IPS-18a (cell line): ENCODE results near the gene CUBN.

ENCODE experiments used
- H3K27ac ChIP-seq: one replicate; pipeline ENCODE4 v1.5.1; 2013; ENCODE audit warnings: low read length
- H3K27me3 ChIP-seq: one replicate; pipeline ENCODE4 v1.6.1; 2013; ENCODE audit warnings: mild to moderate bottlenecking, low read length; ENCODE audit not compliant: control insufficient read depth, insufficient read depth
- H3K36me3 ChIP-seq: one replicate; pipeline ENCODE4 v1.6.1; 2013; ENCODE audit warnings: low read depth, low read length; ENCODE audit not compliant: control insufficient read depth
- H3K4me1 ChIP-seq: one replicate; pipeline ENCODE4 v1.6.1; 2013; ENCODE audit warnings: low read depth, low read length; ENCODE audit not compliant: control insufficient read depth
- H3K4me3 ChIP-seq: one replicate; pipeline ENCODE4 v1.5.1; 2013; ENCODE audit warnings: low read length
- H3K9ac ChIP-seq: one replicate; pipeline ENCODE4 v1.6.1; 2013; ENCODE audit warnings: mild to moderate bottlenecking, low read length, moderate library complexity
- H3K9me3 ChIP-seq: one replicate; pipeline ENCODE4 v1.6.1; 2013; ENCODE audit warnings: low read depth, low read length; ENCODE audit not compliant: control insufficient read depth

Gene CUBN

DNA sequence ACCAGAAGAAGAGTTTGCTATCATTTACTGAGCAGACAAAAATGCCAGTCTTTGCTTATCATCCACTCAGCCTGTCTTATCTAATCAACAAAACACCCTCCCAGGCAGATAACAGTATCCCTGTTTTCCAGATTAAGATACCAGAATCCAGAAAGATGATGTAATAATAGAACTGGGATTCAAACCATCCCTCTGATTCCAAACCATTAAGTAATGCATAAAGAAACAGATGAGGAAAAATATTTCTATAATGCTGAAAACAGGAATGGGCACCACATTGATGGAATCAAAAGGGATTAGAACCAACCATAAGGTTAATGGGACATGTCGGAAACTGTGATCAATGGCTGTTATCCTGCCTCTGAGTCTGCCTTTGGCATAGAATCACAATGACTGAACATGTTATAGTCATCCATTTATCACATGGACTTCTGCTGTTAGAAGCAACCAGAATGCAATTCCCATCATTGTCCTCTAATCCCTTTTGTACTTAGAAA, 220.3 kb downstream of the CUBN start:
- Histone ChIP-seq H3K27me3 (no peaks in the 10 kb centered on the region), H3K9ac (no peak overlapping the region), H3K4me1 (no peaks in the 10 kb centered on the region), H3K9me3 (no peaks in the 10 kb centered on the region), H3K4me3 (no peak overlapping the region), H3K27ac (no peak overlapping the region), H3K36me3 (no peaks in the 10 kb centered on the region)

DNA sequence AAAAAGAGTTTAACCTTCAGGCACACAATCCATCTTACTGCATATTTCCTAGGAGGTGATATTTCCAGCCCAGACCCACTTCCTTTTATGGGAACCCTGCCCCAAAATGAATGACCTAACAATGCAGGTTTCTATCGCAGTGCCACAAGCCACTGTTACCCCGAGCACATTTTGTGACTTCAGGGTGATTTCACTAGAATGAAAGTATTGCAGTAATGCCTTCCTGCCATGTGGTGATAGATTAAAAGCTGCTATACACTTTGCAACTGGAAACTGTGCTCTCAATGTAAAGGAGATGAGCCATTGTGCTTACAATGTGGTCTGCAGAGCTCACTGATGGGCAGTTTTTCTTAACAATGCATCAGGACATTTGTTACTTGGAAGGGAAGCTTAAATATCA, 221.9 kb downstream of the CUBN start:
- Histone ChIP-seq H3K9me3 (no peaks in the 10 kb centered on the region), H3K27me3 (no peaks in the 10 kb centered on the region), H3K4me3 (no peak overlapping the region), H3K36me3 (no peaks in the 10 kb centered on the region), H3K4me1 (peaks cover 4% of the 10 kb centered on the region), H3K27ac (no peak overlapping the region), H3K9ac (no peak overlapping the region)

DNA sequence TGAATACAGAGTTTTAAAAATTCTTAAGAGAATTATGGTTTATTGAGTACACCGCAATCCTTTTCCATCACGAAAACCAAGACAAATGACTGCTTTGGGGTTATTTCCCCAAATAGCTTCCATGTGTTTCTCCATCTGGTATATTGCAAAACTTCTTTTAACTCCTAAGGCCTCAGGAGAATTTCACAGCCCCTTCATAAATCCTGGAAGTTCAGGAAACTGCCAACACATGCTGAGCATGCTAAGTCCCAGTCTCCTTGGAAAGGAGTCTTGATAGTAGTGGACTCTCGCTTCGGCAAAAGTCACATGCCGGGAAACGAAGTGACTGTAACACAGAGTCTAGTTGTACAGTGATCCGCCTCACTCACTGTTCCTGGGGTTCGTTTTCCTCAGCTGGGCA, 224.3 kb downstream of the CUBN start:
- Histone ChIP-seq H3K9ac (no peak overlapping the region), H3K9me3 (no peaks in the 10 kb centered on the region), H3K4me3 (no peak overlapping the region), H3K4me1 (peaks cover 16% of the 10 kb centered on the region), H3K36me3 (no peaks in the 10 kb centered on the region), H3K27ac (no peak overlapping the region), H3K27me3 (no peaks in the 10 kb centered on the region)

DNA sequence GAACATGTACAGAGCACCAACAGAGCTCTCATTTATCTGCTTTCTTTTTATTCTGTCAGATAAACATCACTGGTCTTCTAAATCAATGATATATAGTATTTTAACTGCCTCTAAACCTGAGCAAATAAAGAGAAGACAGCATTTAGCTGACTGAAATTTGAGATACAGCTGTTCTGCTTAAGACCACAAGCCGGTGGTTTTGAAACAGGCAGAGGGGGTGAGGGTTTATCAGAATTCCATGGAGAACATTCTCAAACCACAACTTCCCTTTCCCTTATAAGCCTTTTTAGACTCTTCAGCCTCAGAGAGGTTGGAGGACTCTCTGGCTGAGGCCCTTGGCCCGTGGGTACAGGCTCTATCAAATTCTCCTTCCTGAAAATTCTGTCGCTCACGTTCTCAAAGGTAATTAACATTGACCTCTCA, 225.0 kb downstream of the CUBN start:
- Histone ChIP-seq H3K9me3 (no peaks in the 10 kb centered on the region), H3K4me1 (peaks cover 23% of the 10 kb centered on the region), H3K9ac (no peak overlapping the region), H3K36me3 (no peaks in the 10 kb centered on the region), H3K27ac (no peak overlapping the region), H3K27me3 (no peaks in the 10 kb centered on the region), H3K4me3 (no peak overlapping the region)

DNA sequence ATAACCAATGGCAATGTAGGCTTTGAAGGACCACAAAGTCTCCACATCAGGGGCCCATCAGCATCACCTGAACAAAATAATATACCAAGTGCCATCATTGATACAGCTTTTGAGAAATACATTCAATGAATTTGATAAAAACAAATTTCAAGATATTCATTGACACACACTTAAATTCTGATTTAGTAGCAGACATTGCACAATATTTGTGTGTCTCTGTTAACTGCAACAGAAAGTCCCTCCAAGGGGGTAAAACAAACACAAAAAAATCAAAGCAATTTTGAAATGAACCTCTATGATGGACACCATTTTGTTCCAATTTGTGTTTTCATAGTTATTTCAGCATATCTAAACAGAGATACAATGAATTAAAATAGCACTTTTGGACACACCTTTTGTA, 225.6 kb downstream of the CUBN start:
- H3K9me3 ChIP-seq: no peaks in the 10 kb centered on the region
- peaks cover 29% of the 10 kb centered on the region for H3K4me1 ChIP-seq
- no peaks in the 10 kb centered on the region for H3K27me3 ChIP-seq
- H3K27ac ChIP-seq: no peak overlapping the region
- H3K9ac ChIP-seq: no peak overlapping the region
- H3K36me3 ChIP-seq: no peaks in the 10 kb centered on the region
- H3K4me3 ChIP-seq: no peak overlapping the region

DNA sequence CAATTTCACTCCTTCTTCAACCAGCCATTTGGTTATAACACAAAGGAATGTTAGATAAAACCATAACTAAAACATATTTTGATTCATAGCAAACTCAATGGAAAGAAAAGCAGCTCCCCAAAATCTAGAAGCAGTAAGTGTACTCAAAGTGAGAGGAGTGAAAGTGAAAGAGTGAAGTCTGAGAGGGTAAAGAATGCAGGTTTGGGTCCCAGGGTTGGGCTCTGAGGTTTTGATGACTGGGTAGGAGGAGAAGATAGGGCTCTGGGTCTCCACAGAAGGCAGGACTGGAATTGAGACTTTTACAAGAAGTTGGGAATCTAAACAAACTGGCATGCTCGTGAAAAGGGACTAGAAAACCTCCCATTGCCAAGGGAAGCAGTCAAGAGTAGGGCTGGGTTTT, 227.0 kb downstream of the CUBN start:
- Histone ChIP-seq H3K27me3 (no peaks in the 10 kb centered on the region), H3K9me3 (no peaks in the 10 kb centered on the region), H3K36me3 (no peaks in the 10 kb centered on the region), H3K9ac (no peak overlapping the region), H3K4me3 (no peak overlapping the region), H3K4me1 (peaks cover 29% of the 10 kb centered on the region), H3K27ac (no peak overlapping the region)

DNA sequence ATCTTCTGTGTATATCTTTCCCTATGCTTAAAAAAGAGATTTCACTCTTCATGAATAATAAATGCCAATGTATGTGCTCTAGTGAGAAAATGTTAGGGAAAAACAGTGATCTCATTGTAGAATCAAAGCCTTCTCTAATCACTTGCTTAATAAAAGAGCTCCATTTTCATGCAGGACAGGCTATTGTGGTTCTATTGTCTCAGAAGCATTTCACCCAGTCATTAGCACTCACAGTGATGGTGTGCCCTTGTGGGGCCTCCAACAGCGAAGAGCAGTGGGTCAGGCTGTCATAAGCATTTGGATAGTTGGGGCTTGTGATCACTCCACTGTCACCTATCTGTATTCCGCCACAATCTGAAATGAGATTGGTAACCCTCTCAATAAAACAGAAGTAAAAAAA, 228.5 kb downstream of the CUBN start:
- Histone ChIP-seq H3K9me3 (no peaks in the 10 kb centered on the region), H3K27me3 (no peaks in the 10 kb centered on the region), H3K4me1 (peaks cover 29% of the 10 kb centered on the region), H3K27ac (no peak overlapping the region), H3K4me3 (peak overlapping the region; percentile 15), H3K9ac (no peak overlapping the region), H3K36me3 (no peaks in the 10 kb centered on the region)

DNA sequence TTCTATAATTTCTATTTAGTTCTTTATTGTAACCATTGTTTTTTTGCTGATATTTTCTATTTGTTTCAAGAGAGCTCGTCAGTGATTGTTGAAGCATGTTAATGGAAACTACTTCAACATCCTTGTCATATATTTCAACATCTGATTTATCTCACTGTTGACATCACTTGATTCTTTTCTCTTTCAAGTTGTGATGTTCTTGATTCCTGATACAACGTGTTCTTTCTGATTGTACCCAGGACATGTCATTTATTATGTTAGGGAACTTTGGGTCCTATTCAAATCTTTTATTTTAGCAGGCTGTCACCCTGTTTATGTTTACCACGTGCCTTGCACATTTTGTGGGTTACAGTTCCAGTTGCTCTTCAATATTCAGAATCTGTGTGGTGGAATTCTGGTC, 232.6 kb downstream of the CUBN start:
- H3K27me3 ChIP-seq: no peaks in the 10 kb centered on the region
- peaks cover 24% of the 10 kb centered on the region for H3K4me1 ChIP-seq
- H3K27ac ChIP-seq: no peak overlapping the region

DNA sequence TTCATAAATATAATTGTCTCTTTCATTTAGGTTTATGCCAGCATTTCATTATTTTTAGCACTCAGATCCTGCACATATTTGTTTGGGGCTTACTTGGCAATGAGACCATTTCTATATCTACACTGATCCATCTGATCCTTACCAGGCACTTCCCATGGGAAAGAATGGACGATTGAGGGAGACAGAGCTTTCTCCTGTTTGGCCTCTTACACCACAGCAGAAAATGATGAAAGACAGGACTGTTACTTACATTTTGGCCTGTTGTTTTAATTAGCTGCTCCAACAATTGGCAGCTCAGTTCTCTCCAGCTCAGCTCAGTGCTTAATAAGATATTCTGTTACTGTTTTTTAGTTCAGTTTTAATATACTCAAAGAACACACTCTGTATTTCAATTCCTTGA, 234.8 kb downstream of the CUBN start:
- Histone ChIP-seq H3K36me3 (no peaks in the 10 kb centered on the region), H3K4me1 (peaks cover 15% of the 10 kb centered on the region), H3K9me3 (no peaks in the 10 kb centered on the region), H3K27ac (no peak overlapping the region), H3K4me3 (no peak overlapping the region), H3K27me3 (no peaks in the 10 kb centered on the region), H3K9ac (no peak overlapping the region)

More for the DNA sequence above, 232.6 kb downstream of the CUBN start:
- H3K9me3 ChIP-seq: no peaks in the 10 kb centered on the region
- no peaks in the 10 kb centered on the region for H3K36me3 ChIP-seq
- H3K4me3 ChIP-seq: no peak overlapping the region
- no peak overlapping the region for H3K9ac ChIP-seq

DNA sequence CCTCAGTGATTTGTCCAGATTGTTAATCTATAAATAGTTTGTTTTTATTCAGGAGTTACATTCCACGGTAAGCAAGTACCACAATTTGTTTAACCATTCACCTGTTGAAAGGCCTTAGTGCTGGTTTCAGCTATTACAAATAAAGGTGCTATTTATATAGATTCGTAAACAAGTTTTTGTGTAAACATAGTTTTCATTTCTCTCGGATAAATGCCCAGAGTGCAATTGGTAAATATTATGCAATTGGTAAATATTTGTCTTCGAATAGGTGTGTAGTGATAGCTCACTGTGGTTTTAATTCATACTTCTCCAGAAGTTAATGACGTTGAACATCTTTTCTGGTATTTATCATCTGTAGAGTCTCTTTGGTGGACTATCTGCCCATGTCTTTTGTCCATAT, 235.9 kb downstream of the CUBN start:
- Histone ChIP-seq H3K4me1 (peaks cover 8% of the 10 kb centered on the region), H3K9ac (no peak overlapping the region), H3K36me3 (no peaks in the 10 kb centered on the region), H3K4me3 (no peak overlapping the region), H3K9me3 (no peaks in the 10 kb centered on the region), H3K27ac (no peak overlapping the region), H3K27me3 (no peaks in the 10 kb centered on the region)

DNA sequence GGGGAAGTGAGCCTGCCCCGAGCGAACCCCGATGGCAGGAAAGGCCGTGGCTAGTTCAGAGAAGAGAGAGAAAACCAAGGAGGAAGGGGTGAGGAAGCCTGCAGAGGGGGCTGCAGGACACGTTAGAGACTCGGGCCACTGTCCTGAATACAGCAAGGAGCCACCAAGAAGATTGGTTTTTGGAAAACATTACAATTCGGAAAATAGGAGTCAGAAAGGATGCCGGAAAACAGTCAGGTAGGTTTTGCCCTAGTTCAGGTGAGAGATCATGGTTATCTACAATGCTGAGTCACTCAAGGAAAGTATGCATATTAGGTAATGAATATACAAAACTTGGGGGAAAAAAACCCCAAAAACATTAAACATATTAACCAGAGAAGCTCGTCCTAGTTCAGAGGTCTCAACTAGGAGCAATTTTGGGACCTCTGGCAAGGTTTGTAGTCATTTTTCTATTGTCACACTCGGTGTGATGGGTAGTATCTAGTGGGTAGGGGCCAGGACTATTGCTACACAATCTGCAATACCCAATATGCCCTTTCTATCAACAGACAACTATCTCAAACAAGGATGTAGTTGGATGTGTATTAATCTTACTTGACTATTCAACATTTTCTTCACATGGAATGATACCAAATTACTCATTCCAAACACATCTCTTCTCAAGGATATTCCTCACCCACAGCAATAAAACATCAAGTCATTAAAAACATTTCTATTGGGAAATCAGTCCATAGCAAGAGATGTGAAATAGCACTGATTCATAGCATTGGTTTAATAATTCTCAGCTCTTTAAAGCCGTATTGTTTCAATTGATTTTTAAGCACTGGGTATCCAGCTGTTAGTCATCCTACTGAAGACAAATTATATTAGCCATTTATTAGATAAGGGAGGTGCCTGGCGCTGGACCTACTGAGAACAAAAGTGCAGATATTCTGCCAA, 238.0 kb downstream of the CUBN start:
- Histone ChIP-seq H3K4me1 (peaks cover 8% of the 10 kb centered on the region), H3K27ac (peak overlapping the region; percentile 91), H3K36me3 (no peaks in the 10 kb centered on the region), H3K4me3 (peak overlapping the region; percentile 44), H3K9me3 (no peaks in the 10 kb centered on the region), H3K9ac (peak overlapping the region; percentile 78), H3K27me3 (no peaks in the 10 kb centered on the region)

DNA sequence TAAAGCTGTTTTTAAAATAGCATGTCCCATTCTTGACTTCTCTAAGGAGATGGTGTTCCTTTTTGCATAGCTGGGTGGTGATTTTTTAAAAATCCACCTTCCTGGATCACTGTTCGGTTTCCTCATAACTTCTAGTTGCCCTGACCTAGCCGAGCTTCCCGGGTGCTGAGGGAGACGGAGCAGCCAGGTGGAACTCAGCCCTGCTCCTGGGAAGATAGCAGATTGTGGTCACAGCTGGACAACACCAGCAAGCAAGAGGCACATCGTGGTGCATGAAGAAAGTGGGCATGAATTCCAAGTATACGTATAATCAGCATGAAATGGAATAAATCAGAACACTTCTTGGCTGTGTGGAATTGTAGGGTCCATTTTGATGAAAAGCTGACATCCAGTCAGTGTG, 238.9 kb downstream of the CUBN start:
- H3K27me3 ChIP-seq: no peaks in the 10 kb centered on the region
- H3K9ac ChIP-seq: no peak overlapping the region
- H3K4me3 ChIP-seq: no peak overlapping the region
- H3K4me1 ChIP-seq: peaks cover 8% of the 10 kb centered on the region
- no peaks in the 10 kb centered on the region for H3K9me3 ChIP-seq
- no peaks in the 10 kb centered on the region for H3K36me3 ChIP-seq
- no peak overlapping the region for H3K27ac ChIP-seq
